GM12878 (cell line): ENCODE data around the gene FUCA2. TPM values are rescaled to one million over a fixed set of nuclear protein-coding genes. Genes with fewer than 3 reads are reported as not detected.

ENCODE experiments used
- ATAC-seq: fragments of 200-7000 bp; cut with Tn5 transposase; 3 replicates; pipeline ENCODE4 v1.9.1; 2020; ENCODE audit warnings: mild to moderate bottlenecking, moderate library complexity
- BruUV-seq: library from RNA; stranded (reverse); fragments of 400-500 nt; replicated peaks from 2 replicates; lab custom pipeline; 2021; lab: Mats Ljungman, UMichigan
- CTCF ChIA-PET: fragments of 300-600 bp; sonication (Branson Sonifier 250); formaldehyde crosslinking; extraction: SDS; loops from one replicate; lab custom pipeline; 2021; ENCODE audit warnings: inconsistent platforms; lab: Yijun Ruan, JAX
- POLR2A ChIA-PET: fragments of 350-600 bp; formaldehyde crosslinking; extraction: SDS; loops from one replicate; lab custom pipeline; 2021; ENCODE audit warnings: inconsistent platforms; lab: Charles Lee
- RAD21 ChIA-PET: fragments of 300-600 bp; sonication (Branson Sonifier 250); formaldehyde crosslinking; loops from one replicate; lab custom pipeline; 2023; ENCODE audit warnings: antibody characterized with exemption; ENCODE audit not compliant: unreplicated experiment; lab: Charles Lee
- SMC1A ChIA-PET: fragments of 300-600 bp; sonication (Branson Sonifier 250); formaldehyde crosslinking; loops from one replicate; lab custom pipeline; 2023; ENCODE audit not compliant: unreplicated experiment, uncharacterized antibody; lab: Charles Lee
- DNase-seq: peaks from one replicate; pipeline ENCODE4 v3.0.0-alpha.2; 2011; ENCODE audit warnings: low read depth, low spot score
- FAIRE-seq: peaks from 3 replicates; lab custom pipeline; 2011; peaks lifted over from hg19 to GRCh38; lab: Jason Lieb, UNC
- H2AFZ ChIP-seq: 2 replicates; pipeline ENCODE4 v1.6.0; 2011; ENCODE audit warnings: low read depth, low read length, control low read depth; ENCODE audit not compliant: control insufficient read depth
- H3K27ac ChIP-seq: 2 replicates; pipeline ENCODE4 v1.5.1; 2011; ENCODE audit warnings: control low read depth; ENCODE audit not compliant: control insufficient read depth, insufficient read depth
- H3K27me3 ChIP-seq, 2 experiments: replicated peaks in 1 of 2; 2 replicates each; pipeline versions ENCODE4 v1.6.0 to v1.6.1; 2011; ENCODE audit warnings: low read length in 1 of 2; ENCODE audit not compliant: control insufficient read depth in 2 of 2, insufficient read depth in 2 of 2
- H3K36me3 ChIP-seq, 2 experiments: 2 replicates each; pipeline ENCODE4 v1.5.1; 2011; ENCODE audit warnings: low read length in 1 of 2; ENCODE audit not compliant: control insufficient read depth in 2 of 2, insufficient read depth in 2 of 2
- H3K4me1 ChIP-seq: 2 replicates; pipeline ENCODE4 v1.6.1; 2011; ENCODE audit warnings: mild to moderate bottlenecking, low read length, moderate library complexity, mixed read lengths; ENCODE audit not compliant: control insufficient read depth, insufficient read depth
- H3K4me2 ChIP-seq: 2 replicates; pipeline ENCODE4 v1.6.0; 2011; ENCODE audit warnings: control low read depth; ENCODE audit not compliant: control insufficient read depth, insufficient read depth
- H3K4me3 ChIP-seq: fragments of 200-600 bp; sonication (generic); 2 replicates; pipeline ENCODE4 v1.5.1; 2016
- H3K79me2 ChIP-seq: 2 replicates; pipeline ENCODE4 v1.6.0; 2011; ENCODE audit warnings: low read length; ENCODE audit not compliant: control insufficient read depth, insufficient read depth
- H3K9ac ChIP-seq: 2 replicates; pipeline ENCODE4 v1.8.0; 2011; ENCODE audit warnings: low read length, control low read depth, mixed read lengths; ENCODE audit not compliant: control insufficient read depth, insufficient read depth
- H3K9me3 ChIP-seq: replicated peaks from 3 replicates; pipeline ENCODE4 v1.5.1; 2011; ENCODE audit warnings: mild to moderate bottlenecking, low read length; ENCODE audit not compliant: control insufficient read depth, insufficient read depth
- H4K20me1 ChIP-seq: 2 replicates; pipeline ENCODE4 v1.6.0; 2011; ENCODE audit not compliant: control insufficient read depth, insufficient read depth
- ASH2L ChIP-seq: fragments of 300-600, 200-600 bp; sonication (generic); IDR thresholded peaks from 2 replicates; pipeline ENCODE4 v1.6.1; 2017; ENCODE audit warnings: low read depth, mild to moderate bottlenecking, borderline replicate concordance
- CREB1 ChIP-seq: IDR thresholded peaks from 2 replicates; pipeline ENCODE4 v1.6.1; 2012; ENCODE audit warnings: low read depth, mild to moderate bottlenecking, inconsistent platforms
- EED ChIP-seq: sonication (generic); IDR thresholded peaks from 2 replicates; pipeline ENCODE4 v1.6.1; 2016; ENCODE audit warnings: antibody characterized with exemption, low read depth
- EGR1 ChIP-seq, 2 experiments: IDR thresholded peaks; 1 replicate in 1 of 2; 2 replicates in 1 of 2; pipeline ENCODE4 v1.6.1; 2011 to 2012; ENCODE audit warnings: low read depth in 2 of 2, low read length in 2 of 2, borderline replicate concordance in 1 of 2, mild to moderate bottlenecking in 1 of 2, moderate library complexity in 1 of 2
- TAF1 ChIP-seq: IDR thresholded peaks from 2 replicates; pipeline ENCODE4 v1.6.1; 2011; ENCODE audit warnings: mild to moderate bottlenecking, low read depth, low read length, borderline replicate concordance
- TBL1XR1 ChIP-seq: IDR thresholded peaks from 2 replicates; pipeline ENCODE4 v1.6.1; 2012; ENCODE audit warnings: low read depth, low read length, improper control_type of control experiment
- TCF12 ChIP-seq: IDR thresholded peaks from 2 replicates; pipeline ENCODE4 v1.6.1; 2011; ENCODE audit warnings: low read depth, mild to moderate bottlenecking, low read length
- WGBS: methylation state at CpG from one replicate; pipeline ENCODE4 v1.1.6; 2016; ENCODE audit warnings: low lambda C conversion rate; ENCODE audit not compliant: insufficient replicate concordance, insufficient coverage; ENCODE audit errors: missing lambda C conversion rate; 5-methylcytosine and 5-hydroxymethylcytosine counted together
- in situ Hi-C: fragments of 300-500 bp; cut with MboI; formaldehyde crosslinking; loops from 9 replicates; pipeline ENCODE4 v1.14.3; 2018; ENCODE audit warnings: mixed read lengths
- intact Hi-C: fragments of 100-400 bp; cut with micrococcal nuclease; formaldehyde crosslinking; loops from one replicate; pipeline ENCODE4 v1.14.2; 2022; ENCODE audit not compliant: unreplicated experiment
- polyA plus RNA-seq, 11 experiments: library from polyadenylated mRNA; depleted of rRNA in 4 of 11; unstranded in 6 of 11; stranded (reverse) in 5 of 11; fragments of >200 nt; fragmentation: Nextera tagmentation in 4 of 11; fragmentation: Illumina TruSeq in 1 of 11; extraction: Ambion mirVana in 4 of 11; extraction: Trizol in 1 of 11; gene quantifications; 1 replicate in 1 of 11; 2 replicates in 10 of 11; pipeline versions ENCODE4 v1.2.1 to v1.2.3, GENCODE V29; 2011 to 2016; ENCODE audit warnings: inconsistent platforms in 2 of 11, missing spikeins in 2 of 11, low read depth in 1 of 11
- total RNA-seq, 4 experiments: library from RNA; depleted of rRNA in 3 of 4; stranded (reverse); fragments of >200 nt in 3 of 4; fragmentation: Illumina TruSeq in 1 of 4; extraction: Trizol in 1 of 4; gene quantifications; 2 replicates each; pipeline versions ENCODE4 v1.2.1 to v1.2.3, GENCODE V29; 2013 to 2021
- TF ChIP-seq, protein P1 (sequence below): fragments of 450-650 bp; formaldehyde crosslinking; IDR thresholded peaks from 2 replicates; pipeline ENCODE4 v1.4.0; 2020; ENCODE audit warnings: mild to moderate bottlenecking, moderate library complexity
- TF ChIP-seq, protein P2 (sequence below): fragments of 450-650 bp; IDR thresholded peaks from 2 replicates; pipeline ENCODE4 v1.6.1; 2016; ENCODE audit warnings: mild to moderate bottlenecking, moderate library complexity, borderline replicate concordance

FUCA2 gene
- total and polyA plus RNA-seq, 10 of the 15 experiments (the other 5 are each of a cell fraction or from before 2014, with no cell fraction given), result 5.7 to 36.2 (median 21.5) TPM

DNA sequence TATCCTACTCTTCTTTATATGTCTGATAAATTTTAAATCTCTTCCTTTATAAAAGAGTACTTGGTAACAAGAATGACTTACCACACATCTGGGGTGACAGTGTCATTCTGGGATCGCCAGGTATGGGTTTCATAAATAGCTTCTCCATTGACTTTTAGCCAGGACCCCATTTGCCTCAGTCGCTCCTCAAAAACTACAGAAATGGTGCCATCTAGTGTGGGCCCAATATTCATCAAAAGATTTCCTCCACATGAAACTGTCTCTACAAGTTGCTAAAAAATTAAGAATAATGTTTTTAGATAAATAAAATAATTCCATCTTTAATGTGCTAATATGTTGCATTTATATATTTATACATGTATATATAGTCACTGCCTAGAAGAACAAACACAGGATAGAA is 9.7 kb downstream of the FUCA2 start:
- Histone ChIP-seq H3K4me2 (no peak overlapping the region), H3K27me3 (no peaks in the 10 kb centered on the region), H2AFZ (no peak overlapping the region), H3K79me2 (no peaks in the 10 kb centered on the region), H3K4me3 (no peak overlapping the region), H3K9ac (no peak overlapping the region), H3K27ac (no peak overlapping the region), H3K36me3 (peaks cover 0 to 19% of the 10 kb centered on the region in 2 experiments; a peak in 3 of 4 replicates), H3K4me1 (peaks cover 12% of the 10 kb centered on the region), H3K9me3 (no peaks in the 10 kb centered on the region), H4K20me1 (no peaks in the 10 kb centered on the region)
- in situ Hi-C loops (no loop called here), intact Hi-C loops (loop anchor here (5.0 to 10.0 kb wide), 2 partner anchors 267 to 810 kb away; no protein-coding TSS in a partner anchor)
- POLR2A ChIA-PET, result no interaction called here
- CTCF ChIA-PET, result interaction anchor here (0.9 to 1.5 kb wide), 7 partner anchors 9 to 269 kb away, joined by 3 to 7 read pairs (median 3); no protein-coding TSS in a partner anchor
- no peak for TF ChIP-seq EGR1 (IDR thresholded peaks at IDR 0.05; ENCODE audit: borderline replicate concordance in 1 of 2, low read depth in 2 of 2, low read length in 2 of 2)
- no peak for TF ChIP-seq EED
- TF ChIP-seq ASH2L, result no peak
- TF ChIP-seq, protein P1, sequence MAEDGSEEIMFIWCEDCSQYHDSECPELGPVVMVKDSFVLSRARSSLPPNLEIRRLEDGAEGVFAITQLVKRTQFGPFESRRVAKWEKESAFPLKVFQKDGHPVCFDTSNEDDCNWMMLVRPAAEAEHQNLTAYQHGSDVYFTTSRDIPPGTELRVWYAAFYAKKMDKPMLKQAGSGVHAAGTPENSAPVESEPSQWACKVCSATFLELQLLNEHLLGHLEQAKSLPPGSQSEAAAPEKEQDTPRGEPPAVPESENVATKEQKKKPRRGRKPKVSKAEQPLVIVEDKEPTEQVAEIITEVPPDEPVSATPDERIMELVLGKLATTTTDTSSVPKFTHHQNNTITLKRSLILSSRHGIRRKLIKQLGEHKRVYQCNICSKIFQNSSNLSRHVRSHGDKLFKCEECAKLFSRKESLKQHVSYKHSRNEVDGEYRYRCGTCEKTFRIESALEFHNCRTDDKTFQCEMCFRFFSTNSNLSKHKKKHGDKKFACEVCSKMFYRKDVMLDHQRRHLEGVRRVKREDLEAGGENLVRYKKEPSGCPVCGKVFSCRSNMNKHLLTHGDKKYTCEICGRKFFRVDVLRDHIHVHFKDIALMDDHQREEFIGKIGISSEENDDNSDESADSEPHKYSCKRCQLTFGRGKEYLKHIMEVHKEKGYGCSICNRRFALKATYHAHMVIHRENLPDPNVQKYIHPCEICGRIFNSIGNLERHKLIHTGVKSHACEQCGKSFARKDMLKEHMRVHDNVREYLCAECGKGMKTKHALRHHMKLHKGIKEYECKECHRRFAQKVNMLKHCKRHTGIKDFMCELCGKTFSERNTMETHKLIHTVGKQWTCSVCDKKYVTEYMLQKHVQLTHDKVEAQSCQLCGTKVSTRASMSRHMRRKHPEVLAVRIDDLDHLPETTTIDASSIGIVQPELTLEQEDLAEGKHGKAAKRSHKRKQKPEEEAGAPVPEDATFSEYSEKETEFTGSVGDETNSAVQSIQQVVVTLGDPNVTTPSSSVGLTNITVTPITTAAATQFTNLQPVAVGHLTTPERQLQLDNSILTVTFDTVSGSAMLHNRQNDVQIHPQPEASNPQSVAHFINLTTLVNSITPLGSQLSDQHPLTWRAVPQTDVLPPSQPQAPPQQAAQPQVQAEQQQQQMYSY (CRISPR knock-in tag), result no peak
- TF ChIP-seq TCF12, result no peak
- TF ChIP-seq, protein P2, sequence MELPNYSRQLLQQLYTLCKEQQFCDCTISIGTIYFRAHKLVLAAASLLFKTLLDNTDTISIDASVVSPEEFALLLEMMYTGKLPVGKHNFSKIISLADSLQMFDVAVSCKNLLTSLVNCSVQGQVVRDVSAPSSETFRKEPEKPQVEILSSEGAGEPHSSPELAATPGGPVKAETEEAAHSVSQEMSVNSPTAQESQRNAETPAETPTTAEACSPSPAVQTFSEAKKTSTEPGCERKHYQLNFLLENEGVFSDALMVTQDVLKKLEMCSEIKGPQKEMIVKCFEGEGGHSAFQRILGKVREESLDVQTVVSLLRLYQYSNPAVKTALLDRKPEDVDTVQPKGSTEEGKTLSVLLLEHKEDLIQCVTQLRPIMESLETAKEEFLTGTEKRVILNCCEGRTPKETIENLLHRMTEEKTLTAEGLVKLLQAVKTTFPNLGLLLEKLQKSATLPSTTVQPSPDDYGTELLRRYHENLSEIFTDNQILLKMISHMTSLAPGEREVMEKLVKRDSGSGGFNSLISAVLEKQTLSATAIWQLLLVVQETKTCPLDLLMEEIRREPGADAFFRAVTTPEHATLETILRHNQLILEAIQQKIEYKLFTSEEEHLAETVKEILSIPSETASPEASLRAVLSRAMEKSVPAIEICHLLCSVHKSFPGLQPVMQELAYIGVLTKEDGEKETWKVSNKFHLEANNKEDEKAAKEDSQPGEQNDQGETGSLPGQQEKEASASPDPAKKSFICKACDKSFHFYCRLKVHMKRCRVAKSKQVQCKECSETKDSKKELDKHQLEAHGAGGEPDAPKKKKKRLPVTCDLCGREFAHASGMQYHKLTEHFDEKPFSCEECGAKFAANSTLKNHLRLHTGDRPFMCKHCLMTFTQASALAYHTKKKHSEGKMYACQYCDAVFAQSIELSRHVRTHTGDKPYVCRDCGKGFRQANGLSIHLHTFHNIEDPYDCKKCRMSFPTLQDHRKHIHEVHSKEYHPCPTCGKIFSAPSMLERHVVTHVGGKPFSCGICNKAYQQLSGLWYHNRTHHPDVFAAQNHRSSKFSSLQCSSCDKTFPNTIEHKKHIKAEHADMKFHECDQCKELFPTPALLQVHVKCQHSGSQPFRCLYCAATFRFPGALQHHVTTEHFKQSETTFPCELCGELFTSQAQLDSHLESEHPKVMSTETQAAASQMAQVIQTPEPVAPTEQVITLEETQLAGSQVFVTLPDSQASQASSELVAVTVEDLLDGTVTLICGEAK, result no peak
- no peak for TF ChIP-seq TBL1XR1
- TF ChIP-seq TAF1, result no peak
- no peak for TF ChIP-seq CREB1
- 97% methylated on average over 2 of the region's 2 CpGs for WGBS
- RAD21 ChIA-PET, result interaction anchor here (1.4 kb wide), 1 partner anchor 74 kb away, joined by 5 read pairs; no protein-coding TSS in a partner anchor
- SMC1A ChIA-PET, result interaction anchor here (1.2 kb wide), 1 partner anchor 74 kb away, joined by 3 read pairs; no protein-coding TSS in a partner anchor
- no peak for ATAC-seq
- no peak for FAIRE-seq
- BruUV-seq, result no TSS peak
- no peak for DNase-seq
